HG03520 (cell line): Measurements from ENCODE around the gene SOD3.

ENCODE experiments used
- ATAC-seq: cut with Tn5 transposase; IDR thresholded peaks from one replicate; pipeline ENCODE4 v1.9.1; 2021; ENCODE audit warnings: mild to moderate bottlenecking, moderate library complexity; ENCODE audit not compliant: unreplicated experiment

Gene SOD3

DNA sequence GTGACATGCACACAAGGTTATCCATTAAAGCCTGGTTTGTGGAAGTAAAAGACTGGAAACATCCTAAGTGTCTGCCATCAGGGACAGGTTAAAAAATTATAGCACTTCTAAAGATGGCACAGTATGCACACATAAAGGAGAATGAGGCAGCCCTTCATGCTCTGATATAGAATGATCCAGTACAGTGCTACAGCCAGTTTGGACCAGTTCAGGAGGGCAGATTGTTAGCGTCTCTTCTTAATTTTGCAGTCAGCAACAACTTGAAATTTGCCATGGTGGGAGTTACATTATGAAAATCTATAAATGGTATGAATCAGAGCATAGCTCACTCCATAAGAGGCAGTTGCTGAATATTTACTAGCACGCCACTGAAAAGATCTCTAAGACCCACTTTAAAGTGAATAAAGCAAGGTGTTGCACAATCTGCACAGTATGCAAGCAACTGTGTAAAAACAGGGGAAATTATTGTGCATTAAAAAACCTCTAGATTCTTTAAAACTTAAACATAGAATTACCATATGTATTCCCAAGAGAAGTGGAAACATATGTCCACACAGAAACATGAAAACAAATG, 20.3 kb upstream of the SOD3 start:
- no peak for ATAC-seq

DNA sequence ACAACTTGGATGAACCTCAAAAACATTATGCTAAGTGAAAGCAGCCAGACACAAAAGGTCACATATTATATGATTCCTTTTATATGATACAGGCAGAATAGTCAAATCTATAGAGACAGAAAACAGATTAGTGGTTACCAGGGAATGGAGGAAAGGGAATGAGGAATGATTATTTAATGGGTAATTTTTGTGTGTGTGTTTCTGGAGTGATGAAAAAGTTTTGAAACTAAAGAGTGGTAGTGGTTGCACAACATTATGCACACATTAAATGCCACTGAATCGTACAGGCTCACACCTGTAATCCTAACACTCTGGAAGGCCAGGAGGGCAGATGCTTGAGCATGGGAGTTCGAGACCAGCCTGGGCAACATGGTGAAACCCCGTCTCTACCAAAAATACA, 19.6 kb upstream of the SOD3 start:
- no peak for ATAC-seq

DNA sequence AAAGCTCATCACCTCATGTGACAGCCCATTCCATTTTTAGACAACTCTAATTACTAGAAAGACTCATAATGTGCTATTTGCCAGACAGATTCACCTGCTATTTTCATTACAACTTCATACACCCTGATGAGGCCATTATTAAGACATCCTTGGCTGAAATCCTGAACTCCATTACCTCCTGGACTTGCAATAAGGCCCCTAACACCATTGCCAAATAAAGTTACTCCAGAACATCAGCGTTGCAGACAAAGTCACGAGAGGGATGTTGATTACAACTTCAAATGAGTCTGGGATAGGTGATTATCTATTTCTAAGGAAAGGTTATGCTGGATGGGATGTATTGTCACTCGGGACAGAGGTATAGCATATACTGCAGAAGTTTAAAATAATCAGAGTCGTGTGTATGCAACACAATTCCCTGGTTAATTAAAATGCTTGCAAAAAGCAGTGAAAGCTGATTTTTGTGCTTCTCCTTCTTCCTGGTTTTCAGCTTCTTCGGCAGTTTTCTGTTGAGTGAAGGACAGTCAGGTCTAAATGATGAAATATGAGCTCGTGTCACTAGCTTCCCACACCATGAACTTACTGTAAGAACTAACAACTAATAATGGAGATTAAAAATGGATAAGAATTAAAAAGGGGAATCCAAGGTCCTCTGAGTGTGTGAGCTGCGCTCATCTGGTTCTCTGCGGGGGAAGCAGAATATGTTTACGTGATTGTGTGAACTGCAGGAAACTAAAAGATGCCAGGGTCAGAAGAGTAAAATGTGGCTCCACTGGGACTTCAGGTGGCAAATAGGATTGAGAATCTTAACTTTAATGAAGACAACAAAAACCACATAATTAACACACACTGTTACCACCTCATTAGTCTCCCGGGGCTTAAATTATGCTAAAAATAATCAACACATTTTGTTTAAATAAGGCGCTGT, 17.6 kb upstream of the SOD3 start:
- no peak for ATAC-seq

DNA sequence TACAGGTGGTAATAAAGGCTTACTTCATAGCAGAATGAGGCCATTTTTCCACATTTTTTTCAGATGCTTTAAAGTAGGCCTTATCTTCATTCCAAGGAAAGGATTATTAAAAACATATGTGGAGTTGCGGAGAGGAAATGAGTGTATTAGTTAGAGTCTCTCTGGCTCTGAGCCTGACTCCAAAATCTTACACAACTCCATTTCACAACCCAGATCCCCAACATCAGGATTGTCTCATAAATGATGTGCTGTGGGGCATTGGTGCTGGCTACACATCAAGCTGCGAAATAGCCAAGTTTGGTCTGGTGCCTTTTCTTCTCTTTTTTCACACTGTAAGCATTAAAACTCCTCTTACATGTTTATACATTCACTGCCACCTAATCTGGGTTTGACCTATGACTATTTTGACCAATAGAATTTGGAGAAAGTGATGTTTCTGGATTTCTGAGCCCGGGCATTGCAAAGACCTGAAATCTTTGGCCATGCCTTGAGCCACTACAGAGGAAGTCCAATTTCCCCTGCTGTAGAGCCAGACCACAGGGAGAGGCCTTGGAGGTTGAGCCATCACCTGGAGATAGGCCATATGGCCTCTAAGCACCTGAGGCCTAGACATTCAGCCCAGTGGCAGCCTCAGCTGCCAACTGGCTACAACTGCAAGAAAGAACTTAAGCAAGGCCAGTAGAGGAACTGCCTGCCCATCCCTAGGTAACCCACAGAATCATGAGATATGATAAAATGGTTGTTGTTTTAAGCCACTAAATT, 16.7 kb upstream of the SOD3 start:
- ATAC-seq, result no peak

DNA sequence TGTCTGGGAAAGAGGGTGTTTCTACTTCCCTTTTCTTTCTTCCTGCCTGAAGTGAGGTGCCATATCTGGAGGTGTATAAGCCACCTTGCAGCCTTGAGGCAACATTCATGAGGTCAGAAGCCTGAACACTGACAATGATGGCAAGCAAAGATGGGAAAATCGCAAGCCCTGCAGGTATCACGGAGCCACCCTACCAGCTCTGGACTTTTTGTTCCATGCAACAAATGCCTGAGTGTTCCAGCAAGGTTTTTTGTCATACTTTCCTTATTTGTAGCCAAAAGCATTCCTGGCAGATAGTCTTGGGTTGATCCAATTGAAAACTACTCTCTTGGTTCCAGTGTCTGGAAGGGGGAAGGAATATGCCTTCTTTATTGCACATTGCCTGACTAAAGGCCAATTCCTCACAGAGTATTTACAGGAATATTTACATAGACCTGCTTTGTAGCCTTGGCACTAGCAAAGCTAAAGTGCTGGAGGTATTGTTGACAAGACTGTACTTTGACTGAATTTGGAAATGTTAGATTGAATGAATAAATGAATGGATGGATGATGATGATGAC, 14.4 kb upstream of the SOD3 start:
- no peak for ATAC-seq

DNA sequence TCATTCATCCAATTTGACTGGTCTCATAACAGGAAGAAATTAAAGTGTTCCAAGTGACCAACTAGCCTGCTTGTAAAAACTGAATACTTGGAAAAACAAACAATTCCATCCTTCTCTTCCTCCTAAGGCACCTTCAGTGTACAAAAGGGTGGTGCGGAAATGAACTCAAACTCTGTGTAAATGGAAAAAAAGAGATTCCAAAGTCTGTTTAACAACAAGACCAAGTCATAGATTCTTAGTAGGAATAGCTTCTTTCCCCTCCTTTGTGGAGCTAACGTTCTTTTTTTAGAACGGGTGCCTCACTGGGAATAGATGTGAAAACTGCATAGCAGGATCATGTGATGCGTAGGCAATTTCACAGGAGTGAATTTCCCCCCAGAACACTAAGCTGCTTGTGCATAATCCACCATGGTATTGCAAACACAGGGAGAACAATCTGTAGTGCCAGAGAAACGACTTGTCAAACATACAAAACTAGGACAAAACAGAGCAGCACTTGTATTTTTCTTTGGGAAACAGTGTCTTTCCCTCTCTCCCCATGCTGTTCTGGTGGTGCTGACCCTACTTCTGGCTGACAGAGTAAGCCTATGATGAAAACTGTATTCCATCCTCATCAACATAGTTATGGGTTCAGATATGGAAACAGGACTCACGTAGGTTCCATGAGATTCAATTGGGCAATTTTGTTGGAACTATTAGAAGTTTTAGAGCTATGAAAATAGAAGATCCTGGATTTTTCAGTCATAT, 13.2 kb upstream of the SOD3 start:
- no peak for ATAC-seq

DNA sequence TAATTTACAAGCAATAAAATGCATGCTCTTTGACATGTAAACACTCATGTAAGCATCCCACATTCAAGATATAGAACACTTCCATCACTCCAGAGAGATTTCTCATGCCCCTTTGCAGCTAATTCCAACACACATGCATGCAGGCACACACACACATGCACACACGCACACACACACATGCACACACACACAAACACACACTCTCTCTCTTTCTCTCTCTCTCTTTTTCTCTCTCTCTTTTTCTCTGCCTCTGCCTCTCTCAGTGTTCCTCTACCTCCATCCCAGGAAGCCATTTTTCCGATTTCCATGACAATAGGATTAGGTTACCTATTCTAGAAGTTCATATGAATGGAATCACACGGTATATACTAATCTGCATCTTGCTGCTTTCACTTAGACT, 11.9 kb upstream of the SOD3 start:
- no peak for ATAC-seq

DNA sequence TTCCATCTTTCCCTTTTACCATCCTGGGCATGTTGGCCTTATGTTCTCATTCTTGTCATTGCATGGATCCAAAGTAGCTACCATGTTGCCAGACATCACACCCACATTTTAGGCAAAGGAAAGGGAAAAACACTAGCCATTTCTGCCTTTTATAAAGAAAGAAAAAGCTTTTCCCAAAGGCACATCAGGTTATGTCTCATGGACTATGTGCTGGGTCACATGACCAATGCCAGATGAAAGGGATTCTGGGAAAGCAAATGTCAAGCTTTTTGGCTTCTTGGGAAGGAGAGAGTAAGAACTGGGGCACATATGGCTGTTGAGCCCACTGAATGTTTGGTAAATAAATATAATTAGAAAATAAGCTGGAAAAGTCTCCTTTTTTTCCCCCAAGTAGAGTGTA, 4.3 kb upstream of the SOD3 start:
- ATAC-seq, result no peak

DNA sequence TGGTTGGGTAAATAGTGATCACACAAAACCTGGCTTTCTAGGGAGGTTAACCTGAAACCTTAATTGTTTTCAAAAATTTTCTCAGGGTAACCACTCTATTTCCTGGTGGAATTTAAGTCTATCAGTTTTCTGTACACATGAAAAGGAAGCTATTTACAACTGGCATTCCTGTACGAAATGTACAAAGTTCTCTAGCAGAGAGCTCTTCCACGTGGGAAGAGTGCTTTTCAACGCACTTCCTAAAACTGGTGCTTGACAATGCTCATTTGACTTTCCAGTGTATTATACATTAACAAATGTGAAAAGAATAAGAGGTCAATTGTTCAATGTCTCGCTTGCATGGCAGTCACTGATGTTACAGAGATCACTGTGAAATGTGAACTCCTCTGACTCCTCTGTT, 2.8 kb upstream of the SOD3 start:
- ATAC-seq, result no peak

DNA sequence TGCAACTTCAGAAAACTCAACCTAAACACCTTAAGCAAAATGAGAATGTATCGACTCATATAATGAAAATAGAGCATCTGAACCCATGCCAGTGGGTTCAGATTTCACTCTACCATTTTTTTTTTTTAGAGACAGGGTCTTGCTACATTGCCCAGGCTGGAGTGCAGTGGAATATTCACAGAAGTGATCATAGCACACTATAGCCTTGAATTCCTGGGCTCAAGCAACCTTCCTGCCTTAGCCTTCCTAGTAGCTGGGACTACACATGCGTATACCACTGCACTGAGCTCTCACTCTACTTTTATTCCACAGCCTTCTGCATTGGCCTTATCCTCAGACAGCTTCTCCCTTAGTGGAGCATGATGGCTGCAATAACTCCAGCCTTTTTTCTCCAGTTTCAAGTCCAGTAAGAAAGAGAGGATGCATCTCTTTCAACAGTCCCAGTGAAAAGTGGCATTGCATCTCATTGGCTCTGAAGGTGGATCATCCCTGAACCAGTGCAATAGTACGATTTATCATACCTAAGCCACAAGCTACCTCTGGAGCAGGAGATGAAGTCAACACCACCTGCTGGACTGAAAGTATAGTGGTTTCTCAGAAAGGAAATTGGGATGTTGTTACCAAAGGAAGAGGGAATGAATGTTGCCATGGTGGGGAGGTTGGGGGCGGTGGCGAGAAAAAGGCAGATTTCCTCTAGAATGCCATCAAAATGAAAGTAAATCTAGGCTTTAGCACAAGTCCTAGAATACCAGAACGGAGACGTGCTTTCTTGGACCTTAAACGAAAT, 2.0 kb upstream of the SOD3 start:
- ATAC-seq, result no peak

DNA sequence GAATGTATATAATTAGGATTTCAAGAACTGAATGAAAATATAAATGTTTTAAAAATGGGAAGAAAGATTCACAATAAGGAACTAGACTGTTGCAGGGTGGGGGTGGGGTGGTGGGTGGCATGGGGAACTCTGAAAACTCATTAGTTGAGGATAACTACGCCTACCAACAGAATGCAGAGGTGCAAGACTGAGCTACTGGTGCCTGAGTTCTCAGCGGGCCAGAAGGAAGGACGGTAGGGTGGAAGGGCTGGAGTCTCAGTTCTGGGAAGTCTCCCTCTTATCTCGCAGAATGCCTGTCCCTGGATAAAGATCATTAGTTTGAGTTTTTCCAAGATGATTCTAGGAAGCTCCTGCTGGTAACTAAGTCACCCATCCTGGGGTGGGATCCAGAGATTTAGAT, 1.3 kb upstream of the SOD3 start:
- no peak for ATAC-seq

DNA sequence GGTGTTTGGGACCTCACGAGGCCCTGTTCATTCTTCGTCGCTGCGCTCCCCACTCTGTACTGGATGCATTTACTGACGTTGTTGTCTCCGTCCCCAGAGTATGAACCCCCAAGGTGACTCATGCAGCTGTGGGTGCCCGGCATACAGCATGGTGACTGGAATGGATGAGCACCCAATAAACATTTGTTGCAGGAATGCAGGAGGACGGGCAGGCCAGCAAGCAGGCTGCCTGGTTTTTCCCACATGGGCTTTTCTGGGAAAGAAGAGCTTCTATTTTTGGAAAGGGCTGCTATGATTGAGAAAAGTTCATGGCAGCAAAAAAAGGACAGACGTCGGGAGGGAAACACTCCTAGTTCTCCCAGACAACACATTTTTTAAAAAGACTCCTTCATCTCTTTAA, 893 bp upstream of the SOD3 start:
- no peak for ATAC-seq

DNA sequence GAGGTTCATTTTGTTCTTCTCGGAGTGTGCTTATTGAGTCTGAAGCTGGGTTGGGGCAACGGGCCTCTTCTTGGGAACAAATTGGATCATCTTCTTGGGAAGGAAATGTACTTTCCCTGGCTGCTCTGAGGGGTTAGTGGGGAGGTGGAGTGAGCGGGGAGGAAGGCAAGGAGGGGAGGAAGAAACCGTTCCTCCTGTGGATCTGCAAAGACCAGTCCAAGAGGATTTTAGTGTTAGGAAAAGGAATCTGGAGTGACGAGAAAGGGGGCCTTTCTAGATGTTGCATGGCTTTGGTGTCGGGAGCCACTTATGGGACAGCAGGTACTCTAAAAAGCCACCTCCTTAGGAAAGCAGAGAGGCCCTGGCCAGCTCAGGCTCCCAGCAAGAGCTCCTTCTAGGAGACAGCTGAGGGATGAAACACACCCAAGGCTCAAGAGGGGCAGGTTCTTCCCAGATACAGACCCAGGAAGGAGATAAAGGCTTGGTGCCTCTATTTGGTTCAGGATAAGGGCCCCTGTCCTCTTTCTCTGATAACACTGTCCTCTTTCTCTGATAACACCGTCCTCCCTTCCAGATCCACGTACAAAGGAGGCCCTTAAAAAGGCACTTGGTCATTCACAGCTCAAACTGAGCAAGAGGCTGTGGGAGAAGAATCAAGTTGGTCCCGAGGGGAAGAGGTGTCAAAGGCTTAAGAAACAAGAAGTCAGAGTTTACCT, 451 bp downstream of the SOD3 start:
- ATAC-seq, result no peak

DNA sequence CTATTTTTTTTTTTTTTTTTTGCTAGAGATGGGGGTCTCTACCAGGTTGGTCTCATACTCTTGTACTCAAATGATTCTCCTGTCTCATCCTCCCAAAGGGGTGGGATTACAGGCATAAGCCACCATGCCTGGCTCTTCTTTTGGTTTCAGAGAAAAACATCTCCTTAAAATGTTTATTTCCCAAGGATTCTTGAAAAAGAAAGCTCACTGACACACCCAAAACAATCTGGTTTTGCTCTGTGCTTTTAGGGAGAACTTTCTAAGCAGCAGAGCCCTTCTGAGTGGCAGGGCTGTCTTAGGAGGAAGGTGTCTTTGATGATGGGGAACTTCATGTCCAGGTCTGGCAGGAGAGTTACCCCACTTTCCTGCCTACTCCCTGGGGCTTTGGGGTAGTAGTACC, 1.2 kb downstream of the SOD3 start:
- ATAC-seq, result no peak

DNA sequence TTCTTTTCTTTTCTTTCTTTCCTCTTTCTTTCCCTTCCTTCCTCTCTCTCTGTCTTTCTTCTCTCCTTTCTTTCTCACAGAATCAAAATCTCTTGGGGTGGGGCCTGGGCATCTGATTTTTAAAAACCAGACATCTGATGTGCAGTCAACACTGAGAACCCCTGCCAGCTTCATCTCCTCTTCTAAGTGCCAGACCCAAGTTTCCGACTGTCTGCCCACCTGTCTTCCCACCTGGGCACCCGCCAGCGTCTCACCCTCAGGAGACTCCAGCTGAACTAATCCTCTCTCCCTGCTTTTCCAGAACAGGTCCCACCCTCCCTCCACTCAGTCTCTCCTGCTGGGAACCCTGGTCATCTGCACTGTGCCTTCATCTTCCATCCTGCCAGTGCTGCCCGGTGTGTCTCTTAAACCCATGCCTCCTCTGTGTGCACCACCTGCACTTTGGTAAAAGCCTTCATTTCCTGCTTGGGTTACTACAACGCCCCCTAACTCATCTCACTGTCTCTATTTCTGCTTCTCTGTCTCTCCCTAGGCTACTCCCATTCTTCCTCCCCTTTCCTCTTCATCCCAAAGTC, 2.8 kb downstream of the SOD3 start:
- ATAC-seq, result no peak

DNA sequence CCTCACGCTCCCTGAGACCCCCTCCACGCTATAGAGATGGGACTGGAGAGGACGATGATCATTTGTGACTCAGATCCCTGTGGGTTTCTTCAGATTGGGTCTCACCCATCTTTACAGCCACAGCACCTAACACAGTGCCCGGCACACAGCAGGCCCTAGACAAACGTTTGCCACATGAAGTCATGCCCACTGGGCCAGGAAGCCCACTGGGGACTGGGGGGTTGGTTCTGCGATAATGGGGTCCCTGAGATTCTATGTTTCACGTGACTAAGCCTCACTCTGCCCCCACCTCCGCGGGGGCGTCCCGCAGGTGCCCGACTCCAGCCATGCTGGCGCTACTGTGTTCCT, 3.8 kb downstream of the SOD3 start:
- no peak for ATAC-seq

DNA sequence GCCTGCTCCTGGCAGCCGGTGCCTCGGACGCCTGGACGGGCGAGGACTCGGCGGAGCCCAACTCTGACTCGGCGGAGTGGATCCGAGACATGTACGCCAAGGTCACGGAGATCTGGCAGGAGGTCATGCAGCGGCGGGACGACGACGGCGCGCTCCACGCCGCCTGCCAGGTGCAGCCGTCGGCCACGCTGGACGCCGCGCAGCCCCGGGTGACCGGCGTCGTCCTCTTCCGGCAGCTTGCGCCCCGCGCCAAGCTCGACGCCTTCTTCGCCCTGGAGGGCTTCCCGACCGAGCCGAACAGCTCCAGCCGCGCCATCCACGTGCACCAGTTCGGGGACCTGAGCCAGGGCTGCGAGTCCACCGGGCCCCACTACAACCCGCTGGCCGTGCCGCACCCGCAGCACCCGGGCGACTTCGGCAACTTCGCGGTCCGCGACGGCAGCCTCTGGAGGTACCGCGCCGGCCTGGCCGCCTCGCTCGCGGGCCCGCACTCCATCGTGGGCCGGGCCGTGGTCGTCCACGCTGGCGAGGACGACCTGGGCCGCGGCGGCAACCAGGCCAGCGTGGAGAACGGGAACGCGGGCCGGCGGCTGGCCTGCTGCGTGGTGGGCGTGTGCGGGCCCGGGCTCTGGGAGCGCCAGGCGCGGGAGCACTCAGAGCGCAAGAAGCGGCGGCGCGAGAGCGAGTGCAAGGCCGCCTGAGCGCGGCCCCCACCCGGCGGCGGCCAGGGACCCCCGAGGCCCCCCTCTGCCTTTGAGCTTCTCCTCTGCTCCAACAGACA, 4.4 kb downstream of the SOD3 start:
- no peak for ATAC-seq

DNA sequence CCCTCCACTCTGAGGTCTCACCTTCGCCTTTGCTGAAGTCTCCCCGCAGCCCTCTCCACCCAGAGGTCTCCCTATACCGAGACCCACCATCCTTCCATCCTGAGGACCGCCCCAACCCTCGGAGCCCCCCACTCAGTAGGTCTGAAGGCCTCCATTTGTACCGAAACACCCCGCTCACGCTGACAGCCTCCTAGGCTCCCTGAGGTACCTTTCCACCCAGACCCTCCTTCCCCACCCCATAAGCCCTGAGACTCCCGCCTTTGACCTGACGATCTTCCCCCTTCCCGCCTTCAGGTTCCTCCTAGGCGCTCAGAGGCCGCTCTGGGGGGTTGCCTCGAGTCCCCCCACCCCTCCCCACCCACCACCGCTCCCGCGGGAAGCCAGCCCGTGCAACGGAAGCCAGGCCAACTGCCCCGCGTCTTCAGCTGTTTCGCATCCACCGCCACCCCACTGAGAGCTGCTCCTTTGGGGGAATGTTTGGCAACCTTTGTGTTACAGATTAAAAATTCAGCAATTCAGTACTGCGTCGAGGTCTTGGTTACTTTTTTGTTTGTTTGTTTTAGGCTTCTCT, 5.0 kb downstream of the SOD3 start:
- ATAC-seq, result no peak
